ENCODE measurements around the gene PGK1. TPM values are rescaled to one million over a fixed set of nuclear protein-coding genes. Genes with fewer than 3 reads are reported as not detected.
A peak's percentile ranks its signal among the peaks of the same experiment; 100 is the strongest.
"Not testable (repeated sequence)": the region's sequence is repeated elsewhere in the genome, so short reads cannot be mapped to it uniquely, and the experiment has no call there.

Gene PGK1
- total RNA-seq, 1 donor from 2014 or later: 359 TPM

DNA sequence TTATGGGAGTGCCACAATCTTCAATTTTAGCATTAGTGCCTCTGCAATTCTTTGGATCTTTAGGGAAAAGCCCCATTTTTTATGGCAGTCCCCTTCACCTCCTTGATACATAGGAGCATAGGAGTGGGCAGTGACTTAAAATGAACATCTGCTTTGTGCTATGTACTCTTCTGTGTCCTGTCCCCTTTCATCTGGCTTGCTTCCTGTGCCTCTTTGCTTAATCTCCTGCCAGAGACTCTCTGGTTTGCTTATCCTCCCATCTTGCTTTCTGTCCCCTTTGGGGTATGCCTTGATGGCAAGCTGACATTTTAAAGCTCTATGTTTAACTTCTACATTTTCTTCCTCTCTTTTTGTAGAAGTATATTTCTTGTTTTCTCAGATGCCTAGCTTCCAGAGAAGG, 12.3 kb downstream of the PGK1 start:
- DNase-seq (ENCODE audit: low spot score): no peak

DNA sequence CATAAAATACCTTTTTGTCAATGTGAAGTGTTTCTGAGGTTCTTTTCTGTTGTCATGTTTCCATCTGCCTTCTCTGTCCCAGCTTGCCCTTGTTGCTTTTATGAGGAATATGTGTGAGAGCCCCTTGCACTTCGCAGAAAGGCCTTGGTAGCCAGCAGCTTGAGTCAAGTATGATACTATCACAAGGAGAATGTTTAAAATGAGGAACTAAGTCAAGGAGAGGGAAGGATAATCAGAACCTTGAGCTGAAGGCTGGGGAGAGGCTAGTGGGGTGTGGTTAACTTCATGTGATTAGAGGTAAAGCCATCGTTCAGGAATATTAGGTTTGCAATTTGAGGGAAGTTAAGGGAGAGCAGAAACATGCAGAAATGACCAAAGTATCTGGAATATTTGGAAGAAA, 12.7 kb downstream of the PGK1 start:
- no peak for DNase-seq (ENCODE audit: low spot score)

DNA sequence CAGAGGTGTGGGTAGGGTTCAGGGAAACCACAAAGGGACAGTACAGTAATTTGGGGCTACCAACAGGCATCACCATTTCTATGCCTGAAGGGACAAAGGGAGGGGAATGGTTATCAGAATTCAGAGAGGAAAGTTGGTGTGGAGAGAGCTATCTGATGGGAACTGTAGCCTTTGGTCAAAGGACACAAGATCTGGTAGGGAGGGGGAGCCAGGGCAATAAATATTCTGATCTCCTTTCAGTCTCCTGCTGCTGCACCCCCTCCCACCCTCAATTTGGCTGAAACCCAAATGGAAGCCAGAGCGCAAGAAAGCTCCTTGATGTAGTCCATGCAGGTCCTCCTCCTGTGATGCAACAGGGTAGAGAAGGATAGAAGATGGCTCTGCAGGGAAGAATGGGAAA, 14.6 kb downstream of the PGK1 start:
- DNase-seq (ENCODE audit: low spot score): no peak

DNA sequence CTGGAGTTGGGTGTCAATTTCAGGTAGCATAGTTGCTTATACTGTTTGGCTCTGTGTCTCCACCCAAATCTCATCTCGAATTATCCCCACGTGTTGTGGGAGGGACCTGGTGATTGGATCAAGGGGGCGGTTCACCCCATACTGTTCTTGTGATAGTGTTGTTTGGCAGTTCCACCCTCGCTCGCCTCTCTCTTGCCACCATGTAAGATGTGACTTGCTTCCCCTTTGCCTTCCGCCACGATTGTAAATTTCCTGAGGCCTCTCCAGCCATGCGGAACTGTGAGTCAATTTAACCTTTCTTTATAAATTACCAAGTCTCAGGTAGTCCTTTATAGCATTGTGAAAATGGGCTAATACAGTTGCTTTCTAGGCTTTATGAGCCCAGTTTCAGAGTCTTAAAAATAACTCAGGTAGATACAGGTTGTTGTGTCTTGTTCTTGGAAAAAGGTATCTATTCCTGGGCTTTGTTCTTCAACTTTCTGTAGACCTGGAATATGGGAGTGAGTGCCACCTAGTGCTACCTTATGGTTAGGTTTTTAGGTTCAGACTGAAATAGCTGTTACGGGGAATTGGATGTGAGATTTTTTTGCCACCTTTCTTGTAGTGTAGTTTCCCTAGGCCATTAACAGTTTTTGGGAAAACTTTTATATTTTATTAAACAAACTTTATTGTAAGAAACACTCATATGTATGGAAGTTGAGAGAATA, 15.6 kb downstream of the PGK1 start:
- DNase-seq (ENCODE audit: low spot score): no peak

DNA sequence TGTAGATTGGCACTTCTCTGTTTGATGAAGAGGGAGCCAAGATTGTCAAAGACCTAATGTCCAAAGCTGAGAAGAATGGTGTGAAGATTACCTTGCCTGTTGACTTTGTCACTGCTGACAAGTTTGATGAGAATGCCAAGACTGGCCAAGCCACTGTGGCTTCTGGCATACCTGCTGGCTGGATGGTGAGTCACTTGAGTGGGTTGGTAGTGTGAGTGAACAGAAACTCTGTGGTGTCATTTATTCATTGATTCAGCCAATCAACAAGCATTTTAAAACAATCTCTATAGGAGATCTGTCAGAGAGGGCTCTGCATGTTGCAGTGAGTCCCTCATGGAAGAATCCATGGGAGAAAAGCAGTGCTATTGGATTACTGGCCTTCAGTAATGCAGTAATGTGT, 19.1 kb downstream of the PGK1 start:
- DNase-seq (ENCODE audit: low spot score): no peak

DNA sequence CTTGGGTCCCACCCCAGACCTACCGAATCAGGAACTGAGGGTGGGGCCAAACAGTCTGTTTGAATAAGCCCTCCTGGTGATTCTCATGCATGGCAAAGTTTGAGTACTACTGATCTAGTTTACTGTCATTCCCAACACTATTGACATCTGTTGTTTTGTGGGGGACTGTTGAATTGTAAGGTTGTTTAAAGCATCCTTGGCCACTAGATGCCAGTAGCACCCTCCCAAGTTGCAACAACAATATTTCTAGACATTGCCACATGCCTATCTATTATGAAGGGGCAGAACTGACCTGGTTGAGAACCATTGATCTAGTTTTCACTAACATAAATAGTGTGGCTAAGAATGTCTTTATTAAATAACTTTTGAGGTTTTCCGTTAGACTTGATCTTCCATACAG, 20.3 kb downstream of the PGK1 start:
- DNase-seq (ENCODE audit: low spot score): no peak

DNA sequence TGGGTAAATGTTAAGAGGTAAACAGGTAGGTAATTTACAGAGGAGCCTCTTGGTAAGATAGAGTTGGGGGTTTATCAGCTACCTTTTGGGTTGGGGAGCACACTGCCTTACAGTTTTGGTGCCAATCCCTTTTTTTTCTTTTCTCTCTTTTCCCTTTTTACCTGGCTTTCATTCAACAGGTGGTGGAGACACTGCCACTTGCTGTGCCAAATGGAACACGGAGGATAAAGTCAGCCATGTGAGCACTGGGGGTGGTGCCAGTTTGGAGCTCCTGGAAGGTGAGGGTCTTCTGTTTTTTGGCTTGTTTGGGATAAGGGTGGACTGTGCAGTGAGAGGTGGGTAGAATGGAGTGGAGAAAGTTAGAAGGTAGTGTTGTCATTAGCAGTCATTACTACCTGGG, 21.1 kb downstream of the PGK1 start:
- DNase-seq (ENCODE audit: low spot score): no peak

DNA sequence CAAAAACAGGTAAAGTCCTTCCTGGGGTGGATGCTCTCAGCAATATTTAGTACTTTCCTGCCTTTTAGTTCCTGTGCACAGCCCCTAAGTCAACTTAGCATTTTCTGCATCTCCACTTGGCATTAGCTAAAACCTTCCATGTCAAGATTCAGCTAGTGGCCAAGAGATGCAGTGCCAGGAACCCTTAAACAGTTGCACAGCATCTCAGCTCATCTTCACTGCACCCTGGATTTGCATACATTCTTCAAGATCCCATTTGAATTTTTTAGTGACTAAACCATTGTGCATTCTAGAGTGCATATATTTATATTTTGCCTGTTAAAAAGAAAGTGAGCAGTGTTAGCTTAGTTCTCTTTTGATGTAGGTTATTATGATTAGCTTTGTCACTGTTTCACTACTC, 21.7 kb downstream of the PGK1 start:
- not testable (repeated sequence) for DNase-seq (ENCODE audit: low spot score)

DNA sequence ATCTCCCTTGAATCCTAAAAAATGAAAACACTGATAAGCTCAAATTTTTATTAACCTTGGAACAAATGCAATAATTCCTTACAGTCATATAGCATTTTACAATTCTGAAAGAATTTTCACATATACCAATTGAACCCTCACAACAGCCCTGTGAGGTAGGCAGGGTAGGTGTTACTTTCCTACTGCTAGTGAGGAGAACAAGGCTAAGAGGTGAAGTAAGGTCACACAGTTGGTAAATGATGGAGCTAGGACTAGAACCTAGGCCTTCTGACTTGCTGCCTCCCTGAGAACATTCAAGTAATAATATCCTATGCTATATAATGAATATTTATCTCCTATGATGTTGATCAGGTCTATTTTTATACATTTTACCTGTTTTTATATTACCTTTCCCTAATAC, 25.7 kb downstream of the PGK1 start:
- no peak for DNase-seq (ENCODE audit: low spot score)

DNA sequence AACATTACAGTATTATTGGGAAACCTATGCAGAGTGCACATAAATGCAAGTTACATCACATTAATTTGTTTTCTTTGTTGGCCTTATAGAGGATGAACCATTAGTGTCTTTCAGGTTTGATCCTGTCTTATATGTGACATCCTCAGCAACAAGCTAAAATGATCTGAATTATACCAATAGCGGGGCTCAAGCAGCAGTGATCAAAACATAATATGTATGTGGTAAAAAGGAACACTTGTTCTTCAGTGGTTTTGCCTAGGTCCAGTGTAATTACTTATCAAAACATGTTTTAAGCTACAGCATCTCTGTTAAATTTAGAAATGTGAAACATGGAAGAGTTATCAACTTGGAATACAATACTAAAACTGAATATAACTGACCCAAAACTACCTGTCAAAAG, 26.3 kb downstream of the PGK1 start:
- no peak for DNase-seq (ENCODE audit: low spot score)

DNA sequence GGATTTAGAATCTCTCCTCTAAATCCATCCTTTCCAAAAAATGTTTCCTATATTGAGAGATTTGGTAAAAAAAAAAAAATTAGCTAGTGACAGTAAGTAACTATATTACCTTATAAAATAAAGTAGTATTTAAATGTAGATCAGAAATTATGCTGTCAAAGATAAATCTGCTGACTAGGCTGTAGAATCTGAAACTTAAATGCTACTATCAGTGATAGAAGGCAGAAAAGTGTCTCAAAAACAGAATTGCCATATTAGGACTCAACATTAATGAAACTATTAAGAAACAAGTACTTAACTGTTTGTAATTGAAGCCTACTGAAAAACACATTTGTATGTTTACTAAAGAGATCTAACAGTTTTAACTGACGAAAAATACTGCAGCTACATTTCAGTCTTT, 27.1 kb downstream of the PGK1 start:
- DNase-seq (ENCODE audit: low spot score): no peak

DNA sequence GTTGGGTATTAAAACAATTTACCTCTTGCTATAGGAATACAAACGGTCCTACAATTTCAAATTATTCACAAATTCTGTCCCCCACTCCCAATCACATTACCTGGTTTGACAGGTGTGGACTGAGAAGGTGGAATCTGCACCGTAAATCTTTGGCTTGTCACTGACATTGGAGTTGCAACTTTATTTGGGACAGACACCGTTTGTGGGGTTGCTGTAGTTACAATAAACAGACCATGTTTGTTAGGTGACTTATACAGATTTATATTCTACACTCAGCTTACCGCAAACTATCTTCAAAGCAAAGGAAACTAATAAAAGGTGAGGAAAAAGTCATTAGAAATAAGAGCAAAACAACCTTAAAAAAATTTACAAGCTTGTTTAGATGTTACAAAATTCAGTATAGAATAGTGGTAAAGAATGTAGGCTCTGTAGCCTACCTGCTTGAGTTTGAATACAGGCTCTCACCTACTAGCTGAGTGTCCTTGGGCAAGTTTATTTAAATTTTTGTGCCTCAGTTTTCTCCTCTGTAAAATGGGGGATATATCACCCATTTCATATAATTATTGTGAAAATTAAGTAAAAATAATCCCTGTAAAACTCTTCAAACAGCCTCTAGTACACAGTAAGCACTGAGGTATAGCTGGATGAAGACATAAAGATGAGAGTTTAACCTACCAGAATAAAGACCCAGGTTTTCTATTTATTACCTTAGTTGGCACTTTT, 29.4 kb downstream of the PGK1 start:
- no peak for DNase-seq (ENCODE audit: low spot score)

DNA sequence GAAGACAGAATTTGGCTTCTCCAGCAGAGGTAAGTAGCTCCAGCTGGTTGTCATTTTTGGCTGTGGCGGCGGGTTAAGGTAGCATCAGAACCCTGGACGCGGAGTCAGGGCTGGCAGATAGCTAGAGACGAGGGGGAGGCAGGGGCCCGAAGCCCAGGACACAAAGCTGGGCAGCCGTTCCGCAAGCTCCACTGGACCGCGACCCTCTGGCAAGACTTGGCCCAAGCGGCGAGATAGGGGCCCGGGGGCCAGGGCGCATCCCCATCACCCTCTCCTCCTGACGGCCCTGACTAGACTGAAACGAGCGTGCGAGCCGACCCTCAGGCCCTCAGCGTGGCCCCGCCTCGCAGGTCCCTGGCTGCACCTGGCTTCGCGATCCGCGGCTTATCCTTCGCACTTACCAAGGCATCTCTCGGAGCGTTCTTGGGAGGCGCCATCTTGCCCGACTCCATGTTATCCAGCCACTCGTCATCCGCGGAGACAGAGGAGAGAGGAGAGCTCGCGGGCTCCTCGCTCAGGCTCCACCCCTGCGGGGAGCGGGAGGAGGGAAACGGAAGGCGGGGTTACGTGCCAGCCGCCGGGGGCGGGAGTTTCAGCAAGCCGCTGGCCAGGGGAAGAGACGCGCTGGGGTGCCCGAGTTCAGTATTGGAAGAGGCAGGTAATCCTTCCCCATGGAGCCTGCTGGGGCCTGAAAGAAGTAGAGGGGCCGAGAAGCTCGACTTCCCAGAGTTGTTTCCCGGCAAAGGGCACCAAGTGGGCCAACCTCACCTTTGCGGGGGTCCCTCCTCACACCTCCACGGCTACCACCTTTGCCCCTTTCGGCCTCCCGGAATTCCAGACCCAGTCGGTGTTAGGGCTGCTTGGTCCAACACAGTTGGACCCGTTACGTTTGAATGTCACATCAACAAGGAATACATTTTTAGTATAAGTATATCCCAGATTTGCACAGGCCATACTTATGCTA, 35.4 kb downstream of the PGK1 start, which contains the start of gene TAF9B:
Gene TAF9B, minus strand, starts transcription at position 491 of the 964 bp plus-strand sequence. Its CDS starts 39 bp downstream, at position 452.
- DNase-seq (ENCODE audit: low spot score): peak; percentile 88

DNA sequence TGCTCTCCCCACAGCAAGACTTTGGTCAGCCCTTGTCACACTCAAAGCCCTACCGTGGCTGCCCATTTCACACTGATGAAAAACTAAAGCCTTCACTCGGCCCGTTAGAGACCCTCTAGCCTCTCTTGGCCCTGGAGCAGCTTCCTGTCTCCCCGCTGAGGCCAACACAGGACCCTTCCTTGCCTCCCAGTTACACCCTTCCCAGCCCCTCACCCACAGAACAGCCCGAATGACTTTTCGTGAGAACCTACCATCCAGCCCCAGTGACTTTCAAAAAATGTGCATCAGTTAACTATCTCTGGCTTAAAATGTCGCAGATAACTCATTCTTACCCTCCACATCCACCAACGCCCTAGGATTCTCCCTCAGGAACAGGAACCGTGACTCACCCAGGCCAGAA, 36.2 kb downstream of the PGK1 start:
- no peak for DNase-seq (ENCODE audit: low spot score)

DNA sequence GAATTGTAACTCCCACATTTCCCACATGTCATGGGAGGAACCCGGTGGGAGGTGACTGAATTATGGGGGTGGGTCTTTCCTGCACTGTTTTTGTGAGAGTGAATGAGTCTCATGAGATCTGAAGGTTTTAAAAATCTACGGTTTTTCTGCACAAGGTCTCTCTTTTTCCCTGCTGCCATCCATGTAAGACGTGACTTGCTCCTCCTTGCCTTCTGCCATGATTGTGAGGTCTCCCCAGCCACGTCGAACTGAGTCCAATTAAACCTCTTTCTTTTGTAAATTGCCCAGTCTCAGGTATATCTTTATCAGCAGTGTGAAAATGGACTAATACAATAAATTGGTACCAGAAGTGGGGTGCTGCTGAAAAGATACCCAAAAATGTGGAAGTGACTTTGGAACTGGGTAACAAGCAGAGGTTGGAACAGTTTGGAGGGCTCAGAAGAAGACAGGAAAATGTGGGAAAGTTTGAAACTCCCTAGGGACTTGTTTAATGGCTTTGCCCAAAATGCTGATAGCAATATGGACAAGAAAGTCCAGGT, 43.0 kb downstream of the PGK1 start:
- DNase-seq (ENCODE audit: low spot score): not testable (repeated sequence)

DNA sequence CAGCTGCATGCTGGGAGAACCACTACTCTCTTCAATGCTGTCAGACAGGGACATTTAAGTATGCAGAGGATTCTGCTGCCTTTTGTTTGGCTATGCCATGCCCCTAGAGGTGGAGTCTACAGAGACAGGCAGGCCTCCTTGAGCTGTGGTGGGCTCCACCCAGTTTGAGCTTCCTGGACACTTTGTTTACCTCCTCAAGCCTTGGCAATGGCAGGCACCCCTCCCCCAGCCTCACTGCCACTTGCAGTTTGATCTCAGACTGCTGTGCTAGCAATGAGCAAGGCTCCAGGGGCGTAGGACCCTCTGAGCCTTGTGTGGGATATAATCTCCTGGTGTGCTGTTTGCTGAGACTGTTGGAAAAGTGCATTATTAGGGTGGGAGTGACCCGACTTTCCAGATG, 53.3 kb downstream of the PGK1 start:
- DNase-seq (ENCODE audit: low spot score): not testable (repeated sequence)

DNA sequence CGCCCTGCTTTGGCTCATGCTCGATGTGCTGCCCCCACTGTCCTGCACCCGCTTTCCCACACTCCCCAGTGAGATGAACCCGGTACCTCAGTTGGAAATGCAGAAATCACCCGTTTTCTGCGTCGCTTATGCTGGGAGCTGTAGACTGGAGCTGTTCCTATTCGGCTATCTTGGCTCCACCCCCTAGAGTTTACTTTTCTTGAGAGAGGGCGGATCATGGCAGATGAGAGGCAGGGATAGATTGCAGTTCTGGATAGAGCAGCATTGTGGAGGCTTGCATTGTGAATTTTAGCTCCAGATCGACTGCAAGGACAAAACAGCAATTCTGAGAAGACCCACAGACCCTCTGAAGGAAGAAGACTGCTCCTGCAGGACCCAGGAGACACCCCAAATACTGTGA, 53.8 kb downstream of the PGK1 start:
- not testable (repeated sequence) for DNase-seq (ENCODE audit: low spot score)

DNA sequence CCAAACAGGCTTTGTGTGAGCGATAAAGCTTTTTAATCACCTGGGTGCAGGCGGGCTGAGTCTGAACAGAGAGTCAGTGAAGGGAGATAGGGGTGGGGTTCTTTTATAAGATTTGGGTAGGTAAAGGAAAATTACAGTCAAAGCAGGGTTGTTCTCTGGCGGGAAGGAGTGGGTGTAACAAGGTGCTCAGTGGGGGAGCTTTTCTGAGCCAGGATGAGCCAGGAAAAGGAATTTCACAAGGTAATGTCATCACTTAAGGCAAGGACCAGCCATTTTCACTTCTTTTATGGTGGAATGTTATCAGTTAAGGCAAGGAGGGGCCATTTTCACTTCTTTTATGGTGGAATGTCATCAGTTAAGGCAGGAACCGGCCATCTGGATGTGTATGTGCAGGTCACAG, 56.7 kb downstream of the PGK1 start:
- DNase-seq (ENCODE audit: low spot score): not testable (repeated sequence)

DNA sequence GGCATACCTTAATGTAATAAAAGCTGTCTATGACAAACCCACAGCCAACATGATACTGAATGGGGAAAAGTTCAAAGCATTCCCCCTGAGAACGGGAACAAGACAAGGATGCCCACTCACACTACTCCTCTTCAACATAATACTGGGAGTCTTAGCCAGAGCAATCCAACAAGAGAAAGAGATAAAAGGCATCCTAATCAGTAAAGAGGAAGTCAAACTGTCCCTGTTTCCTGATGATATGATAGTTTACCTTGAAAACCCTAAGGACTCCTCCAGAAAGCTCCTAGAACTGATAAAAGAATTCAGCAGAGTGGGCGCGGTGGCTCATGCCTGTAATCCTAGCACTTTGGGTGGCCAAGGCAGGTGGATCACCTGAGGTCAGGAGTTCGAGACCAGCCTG, 59.1 kb downstream of the PGK1 start:
- not testable (repeated sequence) for DNase-seq (ENCODE audit: low spot score)

DNA sequence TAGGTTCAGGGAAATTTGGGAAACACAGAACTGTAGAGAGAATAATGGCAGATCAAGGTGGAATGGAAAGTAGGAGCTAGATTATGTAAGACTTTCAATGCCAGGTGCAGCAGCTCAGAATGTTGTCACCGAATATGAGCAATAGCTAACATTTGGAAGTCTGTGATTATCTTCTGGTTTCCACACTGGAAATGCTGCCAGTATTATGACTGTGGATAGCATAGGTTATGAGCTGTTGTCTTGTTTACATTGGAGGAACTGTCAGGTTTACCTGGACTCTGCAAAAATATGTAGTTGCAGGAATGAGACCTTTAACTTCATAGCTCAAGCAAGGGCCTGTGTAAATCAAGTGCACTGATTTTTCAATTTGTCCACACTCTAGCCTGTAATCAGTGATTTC, 61.4 kb downstream of the PGK1 start:
- DNase-seq (ENCODE audit: low spot score): no peak

DNA sequence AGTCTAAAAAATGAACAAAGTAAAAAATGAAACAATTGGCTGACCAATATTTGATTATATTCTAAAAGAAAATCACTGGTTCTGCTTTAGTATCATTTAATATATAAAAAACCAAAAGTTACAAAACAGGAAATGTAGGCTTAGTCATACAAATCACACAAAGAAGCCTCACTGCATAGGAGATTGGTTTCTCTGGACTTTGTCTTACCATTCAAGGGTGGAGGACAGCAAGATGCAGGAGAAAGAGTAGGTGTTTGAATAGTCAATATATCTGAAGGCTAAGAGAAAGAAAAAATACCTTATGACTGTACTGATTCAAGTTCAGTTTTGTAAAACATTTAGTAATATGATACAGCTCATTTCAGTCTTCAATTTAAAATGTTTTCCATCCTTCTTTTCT, 64.0 kb downstream of the PGK1 start:
- no peak for DNase-seq (ENCODE audit: low spot score)
